ENCODE measurements around the gene CARD11.

GRCh38 chr7:2926896-2927405 is 116.7 kb downstream of the CARD11 start:
- no peak for TF ChIP-seq POU6F1 (CRISPR knock-in tag; IDR thresholded peaks at IDR 0.05; ENCODE audit: borderline replicate concordance, low read depth)
- TF ChIP-seq ZFP30 (CRISPR knock-in tag; IDR thresholded peaks at IDR 0.05): no peak
- no peak for TF ChIP-seq OSR1 (CRISPR knock-in tag; IDR thresholded peaks at IDR 0.05)
- no peak for TF ChIP-seq ARNTL (CRISPR knock-in tag; IDR thresholded peaks at IDR 0.05; ENCODE audit: borderline replicate concordance, low read depth)
- TF ChIP-seq PPARA (CRISPR knock-in tag; IDR thresholded peaks at IDR 0.05; ENCODE audit: borderline replicate concordance): no peak
- no peak for TF ChIP-seq GLIS3 (CRISPR knock-in tag; IDR thresholded peaks at IDR 0.05)
- TF ChIP-seq PATZ1 (CRISPR knock-in tag; IDR thresholded peaks at IDR 0.05; ENCODE audit: borderline replicate concordance): no peak

Measured in SK-N-SH treated with all-trans-retinoic acid at 6 μM for 48 hours (cell line).